ENCODE data around the gene PRRC2A.

DNA sequence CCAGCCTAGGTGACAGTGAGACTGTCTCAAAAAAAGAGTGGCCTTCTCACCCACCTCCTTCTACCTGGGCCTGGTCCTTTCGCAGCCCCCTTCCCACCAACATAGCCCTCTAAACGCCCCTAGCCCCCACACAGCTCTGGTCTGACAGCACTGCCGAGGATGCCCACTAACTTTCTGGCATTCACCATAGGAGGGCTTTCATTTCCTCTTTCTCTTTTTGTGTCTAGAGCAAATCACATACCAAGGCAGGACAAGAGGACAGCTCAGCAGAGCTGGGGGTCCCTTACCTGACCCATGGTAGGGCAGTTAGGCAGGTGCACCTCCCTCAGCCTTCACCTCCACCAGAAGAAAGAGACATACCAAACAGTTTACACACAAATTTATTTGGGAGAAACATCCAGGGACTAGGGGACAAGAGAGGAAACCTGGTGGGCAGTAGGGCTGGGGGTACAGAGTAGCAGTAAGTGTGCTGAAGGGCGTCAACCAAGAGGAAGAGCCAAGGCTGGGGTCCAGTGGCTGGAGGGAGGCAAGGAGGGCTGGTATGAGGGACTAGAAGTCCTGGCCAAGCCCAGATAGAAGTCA is 55.9 kb downstream of the PRRC2A start:
- TF ChIP-seq, protein P1, sequence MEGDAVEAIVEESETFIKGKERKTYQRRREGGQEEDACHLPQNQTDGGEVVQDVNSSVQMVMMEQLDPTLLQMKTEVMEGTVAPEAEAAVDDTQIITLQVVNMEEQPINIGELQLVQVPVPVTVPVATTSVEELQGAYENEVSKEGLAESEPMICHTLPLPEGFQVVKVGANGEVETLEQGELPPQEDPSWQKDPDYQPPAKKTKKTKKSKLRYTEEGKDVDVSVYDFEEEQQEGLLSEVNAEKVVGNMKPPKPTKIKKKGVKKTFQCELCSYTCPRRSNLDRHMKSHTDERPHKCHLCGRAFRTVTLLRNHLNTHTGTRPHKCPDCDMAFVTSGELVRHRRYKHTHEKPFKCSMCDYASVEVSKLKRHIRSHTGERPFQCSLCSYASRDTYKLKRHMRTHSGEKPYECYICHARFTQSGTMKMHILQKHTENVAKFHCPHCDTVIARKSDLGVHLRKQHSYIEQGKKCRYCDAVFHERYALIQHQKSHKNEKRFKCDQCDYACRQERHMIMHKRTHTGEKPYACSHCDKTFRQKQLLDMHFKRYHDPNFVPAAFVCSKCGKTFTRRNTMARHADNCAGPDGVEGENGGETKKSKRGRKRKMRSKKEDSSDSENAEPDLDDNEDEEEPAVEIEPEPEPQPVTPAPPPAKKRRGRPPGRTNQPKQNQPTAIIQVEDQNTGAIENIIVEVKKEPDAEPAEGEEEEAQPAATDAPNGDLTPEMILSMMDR (IDR thresholded peaks at IDR 0.05; ENCODE audit: insufficient read depth, low read length) = no peak
- no peak for TF ChIP-seq POLR2AphosphoS5 (IDR thresholded peaks at IDR 0.05; ENCODE audit: low read depth)
